ENCODE results near the gene WNT9A. TPM values are rescaled to one million over a fixed set of nuclear protein-coding genes. Genes with fewer than 3 reads are reported as not detected.

The WNT9A gene
- total RNA-seq, 3 donors from 2014 or later (not counting 1 experiment from before 2014, with no cell fraction given): not detected

DNA sequence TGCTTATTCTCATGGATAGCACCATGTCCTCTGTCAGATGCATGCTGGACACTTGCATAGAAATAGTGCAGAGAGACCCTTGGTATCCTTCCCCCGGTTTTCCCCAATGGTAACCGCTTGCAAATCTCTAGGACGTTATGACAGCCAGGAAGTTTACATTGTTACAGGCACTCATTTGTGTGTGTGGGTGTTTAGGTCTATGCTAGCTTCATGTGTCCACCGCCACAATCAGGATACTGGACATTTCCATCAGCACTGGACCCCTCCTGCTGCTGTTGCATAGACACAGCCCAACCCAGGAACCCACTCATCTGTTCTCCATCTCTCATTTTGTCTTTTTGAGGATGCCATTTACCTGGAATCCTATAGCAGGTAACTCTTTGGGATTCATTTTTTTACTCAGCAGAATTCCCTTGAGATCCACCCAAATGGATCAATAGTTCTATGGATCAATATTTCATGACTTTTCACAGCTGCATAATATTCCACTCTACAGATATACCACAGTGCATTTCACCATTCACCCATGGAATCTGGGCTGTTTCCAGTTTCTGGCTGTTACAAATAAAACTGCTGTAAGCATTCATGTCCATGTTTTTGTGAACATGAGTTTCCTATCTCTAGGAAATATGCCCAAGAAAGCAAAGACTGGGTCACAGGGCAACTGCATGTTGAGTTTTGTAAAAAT is 6.6 kb upstream of the WNT9A start:
- Histone ChIP-seq H3K9me3 (ENCODE audit: control insufficient read depth, insufficient read depth, low read length) (no peaks in the 10 kb centered on the region), H3K27me3 (ENCODE audit: control insufficient read depth, insufficient read depth, low read length) (peaks cover 3% of the 10 kb centered on the region), H3K36me3 (ENCODE audit: control insufficient read depth, insufficient read depth, low read length) (no peaks in the 10 kb centered on the region), H3K27ac (ENCODE audit: low read length) (no peak overlapping the region), H3K4me3 (ENCODE audit: low read length) (no peak overlapping the region), H3K4me1 (ENCODE audit: control insufficient read depth, insufficient read depth, low read length) (no peaks in the 10 kb centered on the region)
- no peaks in the 10 kb centered on the region for H3K4me1 Mint-ChIP-seq
- H3K4me3 Mint-ChIP-seq: no peak overlapping the region
- H3K36me3 Mint-ChIP-seq: no peaks in the 10 kb centered on the region
- intact Hi-C loops (cut with micrococcal nuclease): loop anchor here (1.0 to 2.0 kb wide), 2 partner anchors 192 to 474 kb away; no protein-coding TSS in a partner anchor
- DNase-seq (no peak), ATAC-seq (no peak)
- no peak overlapping the region for H3K27ac Mint-ChIP-seq
- WGBS (ENCODE audit: insufficient coverage): 24% methylated on average over 4 of the region's 4 CpGs
- no peaks in the 10 kb centered on the region for H3K9me3 Mint-ChIP-seq
- peaks cover 28 to 35% of the 10 kb centered on the region in 2 donors for H3K27me3 Mint-ChIP-seq (ENCODE audit: low read depth in 2 of 2)
- TF ChIP-seq, protein P1, sequence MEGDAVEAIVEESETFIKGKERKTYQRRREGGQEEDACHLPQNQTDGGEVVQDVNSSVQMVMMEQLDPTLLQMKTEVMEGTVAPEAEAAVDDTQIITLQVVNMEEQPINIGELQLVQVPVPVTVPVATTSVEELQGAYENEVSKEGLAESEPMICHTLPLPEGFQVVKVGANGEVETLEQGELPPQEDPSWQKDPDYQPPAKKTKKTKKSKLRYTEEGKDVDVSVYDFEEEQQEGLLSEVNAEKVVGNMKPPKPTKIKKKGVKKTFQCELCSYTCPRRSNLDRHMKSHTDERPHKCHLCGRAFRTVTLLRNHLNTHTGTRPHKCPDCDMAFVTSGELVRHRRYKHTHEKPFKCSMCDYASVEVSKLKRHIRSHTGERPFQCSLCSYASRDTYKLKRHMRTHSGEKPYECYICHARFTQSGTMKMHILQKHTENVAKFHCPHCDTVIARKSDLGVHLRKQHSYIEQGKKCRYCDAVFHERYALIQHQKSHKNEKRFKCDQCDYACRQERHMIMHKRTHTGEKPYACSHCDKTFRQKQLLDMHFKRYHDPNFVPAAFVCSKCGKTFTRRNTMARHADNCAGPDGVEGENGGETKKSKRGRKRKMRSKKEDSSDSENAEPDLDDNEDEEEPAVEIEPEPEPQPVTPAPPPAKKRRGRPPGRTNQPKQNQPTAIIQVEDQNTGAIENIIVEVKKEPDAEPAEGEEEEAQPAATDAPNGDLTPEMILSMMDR (IDR thresholded peaks at IDR 0.05): peak; percentile 8

DNA sequence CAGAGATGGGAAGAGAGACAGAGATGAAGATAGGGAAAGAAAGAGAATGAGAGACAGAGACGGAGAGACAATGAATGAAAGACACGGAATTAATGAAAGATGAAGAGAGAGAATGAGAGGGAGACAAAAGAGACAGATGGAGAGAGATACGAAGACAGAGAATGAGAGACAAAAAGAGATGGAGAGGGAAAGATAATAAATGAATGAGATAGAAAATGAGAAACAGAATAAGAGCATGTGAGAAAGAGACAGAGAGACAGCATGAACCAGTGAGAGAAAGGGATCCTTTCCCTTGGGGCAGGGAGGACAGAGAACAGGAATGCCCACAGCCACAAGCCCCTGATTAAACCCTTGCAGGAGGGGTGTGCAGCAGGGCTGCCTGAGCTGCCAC is 5.3 kb upstream of the WNT9A start:
- H3K27ac ChIP-seq (ENCODE audit: low read length): no peak overlapping the region
- Mint-ChIP-seq H3K9me3 (no peaks in the 10 kb centered on the region), H3K4me1 (no peaks in the 10 kb centered on the region), H3K27ac (no peak overlapping the region), H3K4me3 (no peak overlapping the region), H3K27me3 (ENCODE audit: low read depth in 2 of 2) (peaks cover 35 to 38% of the 10 kb centered on the region in 2 donors), H3K36me3 (no peaks in the 10 kb centered on the region)
- peaks cover 3% of the 10 kb centered on the region for H3K4me1 ChIP-seq (ENCODE audit: control insufficient read depth, insufficient read depth, low read length)
- ATAC-seq (no peak), DNase-seq (no peak)
- H3K4me3 ChIP-seq (ENCODE audit: low read length): no peak overlapping the region
- no peaks in the 10 kb centered on the region for H3K9me3 ChIP-seq (ENCODE audit: control insufficient read depth, insufficient read depth, low read length)
- WGBS (ENCODE audit: insufficient coverage): 98% methylated on average over 3 of the region's 3 CpGs
- TF ChIP-seq, protein P1 (IDR thresholded peaks at IDR 0.05): no peak
- intact Hi-C loops (cut with micrococcal nuclease): no loop called here
- no peaks in the 10 kb centered on the region for H3K36me3 ChIP-seq (ENCODE audit: control insufficient read depth, insufficient read depth, low read length)
- H3K27me3 ChIP-seq (ENCODE audit: control insufficient read depth, insufficient read depth, low read length): peaks cover 14% of the 10 kb centered on the region

DNA sequence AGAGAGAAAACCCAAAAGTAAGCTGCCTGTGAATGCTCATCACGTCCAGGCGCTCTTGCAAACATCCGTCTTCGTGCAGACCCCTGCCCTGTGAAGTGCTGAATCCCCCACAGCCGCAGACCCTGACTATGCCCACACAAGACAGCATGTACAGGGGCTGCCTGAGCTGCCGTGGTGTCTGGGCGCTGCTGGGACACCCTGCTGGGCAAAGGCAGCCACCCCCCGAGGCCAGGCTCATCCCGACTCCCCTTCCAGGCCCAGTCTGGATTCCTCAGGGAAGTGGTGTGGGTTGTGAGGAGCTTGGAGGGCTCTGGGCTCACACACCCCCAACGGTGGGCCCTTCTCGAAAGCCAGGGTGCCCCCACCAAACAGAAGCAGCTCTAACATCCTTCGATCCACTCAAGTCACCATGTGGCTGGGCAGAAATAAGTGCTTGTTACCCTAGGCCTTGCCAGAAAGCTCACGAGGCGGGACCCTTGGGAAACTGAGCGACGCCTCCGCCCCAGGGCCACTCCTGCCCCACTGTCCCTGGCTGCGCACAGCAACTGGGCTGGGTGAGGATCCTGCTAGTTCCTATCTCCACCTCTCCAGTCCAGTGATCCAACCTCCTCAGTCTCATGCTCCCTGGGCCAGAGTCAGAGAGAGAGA is 4.8 kb upstream of the WNT9A start:
- Histone ChIP-seq H3K4me3 (ENCODE audit: low read length) (no peak overlapping the region), H3K27me3 (ENCODE audit: control insufficient read depth, insufficient read depth, low read length) (peaks cover 14% of the 10 kb centered on the region), H3K27ac (ENCODE audit: low read length) (no peak overlapping the region), H3K9me3 (ENCODE audit: control insufficient read depth, insufficient read depth, low read length) (no peaks in the 10 kb centered on the region), H3K4me1 (ENCODE audit: control insufficient read depth, insufficient read depth, low read length) (peaks cover 3% of the 10 kb centered on the region), H3K36me3 (ENCODE audit: control insufficient read depth, insufficient read depth, low read length) (no peaks in the 10 kb centered on the region)
- ATAC-seq: no peak
- peaks cover 30 to 32% of the 10 kb centered on the region in 2 donors for H3K27me3 Mint-ChIP-seq (ENCODE audit: low read depth in 2 of 2)
- no peak overlapping the region for H3K4me3 Mint-ChIP-seq
- no peaks in the 10 kb centered on the region for H3K9me3 Mint-ChIP-seq
- WGBS (ENCODE audit: insufficient coverage): 89% methylated on average over 18 of the region's 18 CpGs
- no peaks in the 10 kb centered on the region for H3K36me3 Mint-ChIP-seq
- TF ChIP-seq, protein P1 (IDR thresholded peaks at IDR 0.05): no peak
- no peak overlapping the region for H3K27ac Mint-ChIP-seq
- no peak for DNase-seq
- intact Hi-C loops (cut with micrococcal nuclease): no loop called here
- H3K4me1 Mint-ChIP-seq: no peaks in the 10 kb centered on the region

Data from natural killer cell (primary cell).